HEK293T (cell line): ENCODE data around the gene CTIF.

Source experiments
- BHLHE40 ChIP-seq: fragments of 450-650 bp; IDR thresholded peaks from 2 replicates; pipeline ENCODE4 v1.6.1; 2016; ENCODE audit warnings: mild to moderate bottlenecking, moderate library complexity, borderline replicate concordance
- CTBP1 ChIP-seq: fragments of 450-650 bp; IDR thresholded peaks from 2 replicates; pipeline ENCODE4 v1.6.1; 2016; ENCODE audit warnings: borderline replicate concordance
- ELF4 ChIP-seq: fragments of 450-650 bp; IDR thresholded peaks from 2 replicates; pipeline ENCODE4 v1.6.1; 2017; ENCODE audit warnings: antibody characterized with exemption
- FOXA1 ChIP-seq: fragments of 450-650 bp; IDR thresholded peaks from 2 replicates; pipeline ENCODE4 v1.6.1; 2016; ENCODE audit warnings: mild to moderate bottlenecking
- FOXK2 ChIP-seq: fragments of 450-650 bp; IDR thresholded peaks from 2 replicates; pipeline ENCODE4 v1.6.1; 2016; ENCODE audit warnings: mild to moderate bottlenecking
- L3MBTL2 ChIP-seq: fragments of 450-650 bp; conservative IDR thresholded peaks from 2 replicates; pipeline ENCODE4 v1.6.1; 2016; ENCODE audit warnings: mild to moderate bottlenecking
- LEF1 ChIP-seq: fragments of 450-650 bp; IDR thresholded peaks from 2 replicates; pipeline ENCODE4 v1.6.1; 2017; ENCODE audit warnings: mild to moderate bottlenecking, borderline replicate concordance
- NFRKB ChIP-seq: fragments of 450-650 bp; IDR thresholded peaks from 2 replicates; pipeline ENCODE4 v1.6.1; 2016; ENCODE audit warnings: mild to moderate bottlenecking, moderate library complexity
- SUZ12 ChIP-seq: fragments of 450-650 bp; IDR thresholded peaks from 2 replicates; pipeline ENCODE4 v1.6.1; 2016; ENCODE audit warnings: mild to moderate bottlenecking
- TARDBP ChIP-seq: fragments of 450-650 bp; IDR thresholded peaks from 2 replicates; pipeline ENCODE4 v1.6.1; 2016
- ZNF384 ChIP-seq: fragments of 450-650 bp; IDR thresholded peaks from 2 replicates; pipeline ENCODE4 v1.6.1; 2016
- TF ChIP-seq, protein P1 (sequence below): fragments of 450-650 bp; IDR thresholded peaks from 2 replicates; pipeline ENCODE4 v1.6.1; 2016

DNA sequence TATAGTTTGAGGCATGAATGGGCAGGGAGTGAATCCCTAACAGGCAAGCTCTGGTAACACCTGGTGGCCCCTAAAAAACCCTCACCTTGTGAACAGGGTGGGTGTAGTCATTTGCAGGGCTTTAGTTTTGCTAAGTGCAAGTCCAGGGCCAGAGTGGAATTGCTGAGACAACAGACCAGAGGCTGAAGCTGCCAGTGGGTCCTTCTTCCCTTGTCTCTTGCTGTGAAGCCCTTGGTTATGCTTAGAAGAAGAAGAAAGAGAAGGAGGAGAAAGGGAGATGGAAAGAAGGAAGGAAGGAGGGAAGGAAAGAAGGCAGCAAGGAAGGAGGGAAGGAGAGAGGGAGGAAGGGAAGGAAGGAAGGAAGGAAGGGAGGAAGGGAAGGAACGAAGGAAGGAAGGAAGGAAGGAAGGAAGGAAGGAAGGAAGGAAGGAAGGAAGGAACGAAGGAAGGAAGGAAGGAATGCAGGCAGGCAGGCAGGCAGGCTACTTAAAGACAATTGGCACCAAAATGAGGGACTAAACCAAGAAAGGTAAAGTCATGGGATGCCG, 366.1 kb downstream of the CTIF start:
- TF ChIP-seq L3MBTL2 (no peak), FOXK2 (no peak), TARDBP (no peak), NFRKB (no peak), ZNF384 (no peak), BHLHE40 (no peak), LEF1 (no peak), ELF4 (no peak), SUZ12 (no peak), CTBP1 (no peak), FOXA1 (no peak)
- TF ChIP-seq, protein P1, sequence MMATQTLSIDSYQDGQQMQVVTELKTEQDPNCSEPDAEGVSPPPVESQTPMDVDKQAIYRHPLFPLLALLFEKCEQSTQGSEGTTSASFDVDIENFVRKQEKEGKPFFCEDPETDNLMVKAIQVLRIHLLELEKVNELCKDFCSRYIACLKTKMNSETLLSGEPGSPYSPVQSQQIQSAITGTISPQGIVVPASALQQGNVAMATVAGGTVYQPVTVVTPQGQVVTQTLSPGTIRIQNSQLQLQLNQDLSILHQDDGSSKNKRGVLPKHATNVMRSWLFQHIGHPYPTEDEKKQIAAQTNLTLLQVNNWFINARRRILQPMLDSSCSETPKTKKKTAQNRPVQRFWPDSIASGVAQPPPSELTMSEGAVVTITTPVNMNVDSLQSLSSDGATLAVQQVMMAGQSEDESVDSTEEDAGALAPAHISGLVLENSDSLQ: no peak
